Measurements from ENCODE around the gene HERC6.
A peak's percentile ranks its signal among the peaks of the same experiment; 100 is the strongest.

HERC6 gene

GRCh38 chr4:88378691-88379559, at the start of gene HERC6:
Gene HERC6, plus strand, starts transcription at chr4:88378852. Its CDS starts 70 bp downstream, at chr4:88378922.
- Histone ChIP-seq H3K4me3 (ENCODE audit: low read depth, low read length) (peak within 1 kb of the TSS; percentile 88), H3K27ac (ENCODE audit: extremely low read depth, low read depth, low read length) (peak within 1 kb of the TSS; percentile 69; the same call in 1 of the 2 replicates), H3K9me3 (ENCODE audit: control insufficient read depth, insufficient read depth, low read depth, low read length) (no peaks in the 10 kb centered on the region), H3K36me3 (ENCODE audit: control insufficient read depth in 2 of 2, insufficient read depth in 1 of 2, low read length in 2 of 2) (no peaks in the 10 kb centered on the region), H3K4me1 (ENCODE audit: control insufficient read depth, insufficient read depth, low read length) (no peaks in the 10 kb centered on the region)
- ChIA-PET POLR2A (interaction anchor here (0.9 to 1.0 kb wide), 2 partner anchors 78 to 94 kb away, joined by 5 to 6 read pairs; partner anchors contain the start of genes HERC5 and PPM1K), CTCF (interaction anchor here (0.5 to 1.2 kb wide), 7 partner anchors 9 to 519 kb away, joined by 3 to 6 read pairs (median 3); no protein-coding TSS in a partner anchor)
- TF ChIP-seq ZNF211 (tag by site-specific recombination; IDR thresholded peaks at IDR 0.05; ENCODE audit: low read depth) (no peak), ZSCAN30 (tag by site-specific recombination; IDR thresholded peaks at IDR 0.05) (0 out of 2 replicates have a peak, but pooled peaks have one; percentile 58), ZFP37 (tag by site-specific recombination; IDR thresholded peaks at IDR 0.05) (peak; percentile 94), YY1 (tag by site-specific recombination; IDR thresholded peaks at IDR 0.05) (peak; percentile 39; the same call in 1 of the 2 replicates), ZNF423 (tag by site-specific recombination; IDR thresholded peaks at IDR 0.05) (peak; percentile 83), ZNF48 (tag by site-specific recombination; IDR thresholded peaks at IDR 0.05) (no peak), ZBTB11 (tag by site-specific recombination; conservative IDR thresholded peaks at IDR 0.05; ENCODE audit: low read depth) (peak; percentile 54; the same call in 1 of the 2 replicates), ZBTB8A (tag by site-specific recombination; IDR thresholded peaks at IDR 0.05) (peak; percentile 93), FEZF1 (tag by site-specific recombination; IDR thresholded peaks at IDR 0.05) (no peak), MZF1 (tag by site-specific recombination; IDR thresholded peaks at IDR 0.05; ENCODE audit: borderline replicate concordance) (0 out of 2 replicates have a peak, but pooled peaks have one; percentile 12), ZNF692 (tag by site-specific recombination; IDR thresholded peaks at IDR 0.05) (peak; percentile 43; the same call in 1 of the 2 replicates), ZNF112 (tag by site-specific recombination; IDR thresholded peaks at IDR 0.05) (no peak), ZBTB17 (tag by site-specific recombination; IDR thresholded peaks at IDR 0.05) (peak; percentile 52), PRDM10 (tag by site-specific recombination; IDR thresholded peaks at IDR 0.05) (peak; percentile 68), IKZF3 (tag by site-specific recombination; IDR thresholded peaks at IDR 0.05) (peak; percentile 22; the same call in 1 of the 2 replicates), ZNF660 (tag by site-specific recombination; IDR thresholded peaks at IDR 0.05) (0 out of 2 replicates have a peak, but pooled peaks have one; percentile 13), SCRT2 (tag by site-specific recombination; IDR thresholded peaks at IDR 0.05) (peak; percentile 48; the same call in 1 of the 2 replicates), RBAK (tag by site-specific recombination; IDR thresholded peaks at IDR 0.05) (no peak), ZBTB44 (tag by site-specific recombination; IDR thresholded peaks at IDR 0.05) (no peak), BCL11B (tag by site-specific recombination; IDR thresholded peaks at IDR 0.05; ENCODE audit: low read depth) (peak; percentile 50; the same call in 1 of the 2 replicates), ZNF19 (tag by site-specific recombination; IDR thresholded peaks at IDR 0.05; ENCODE audit: low read depth) (no peak), PATZ1 (tag by site-specific recombination; IDR thresholded peaks at IDR 0.05) (peak; percentile 94), ZNF221 (tag by site-specific recombination; IDR thresholded peaks at IDR 0.05; ENCODE audit: borderline replicate concordance) (no peak), ZIC2 (tag by site-specific recombination; IDR thresholded peaks at IDR 0.05) (peak; percentile 97)

All from HEK293 (cell line).